Neural progenitor cell (in vitro differentiated cells): ENCODE results near the gene HSFX1.

Source experiments
- CTCF ChIP-seq: fragments of 200-600 bp; sonication (generic); IDR thresholded peaks from 2 replicates; pipeline ENCODE4 v1.5.1; 2017; ENCODE audit warnings: antibody characterized with exemption, mild to moderate bottlenecking
- EZH2 ChIP-seq: fragments of 200-600 bp; sonication (generic); IDR thresholded peaks from 2 replicates; pipeline ENCODE4 v1.6.1; 2017; ENCODE audit warnings: antibody characterized with exemption, mild to moderate bottlenecking, moderate library complexity
- EZH2phosphoT487 ChIP-seq: fragments of 200-600 bp; sonication (generic); IDR thresholded peaks from 2 replicates; pipeline ENCODE4 v1.6.1; 2017; ENCODE audit warnings: antibody characterized with exemption

DNA sequence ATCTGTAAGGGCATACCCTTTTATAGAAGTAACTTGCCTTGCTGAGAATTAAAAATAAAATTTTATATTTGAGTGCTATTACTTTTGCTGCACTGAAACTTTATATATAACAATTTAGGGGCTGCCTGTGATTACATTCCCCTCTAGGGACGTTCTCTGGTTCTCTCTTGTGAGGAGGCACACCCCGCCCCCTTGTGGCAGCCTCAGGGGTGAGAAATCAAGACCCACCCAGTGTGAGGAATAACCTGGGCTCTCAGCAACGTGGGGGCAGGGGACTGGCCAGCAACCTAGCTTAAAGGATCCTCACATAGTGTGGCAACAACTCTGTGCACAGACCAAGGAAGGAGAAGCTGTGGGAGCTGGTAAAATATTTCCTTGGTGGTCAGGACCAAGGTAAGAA is 51.6 kb downstream of the HSFX1 start:
- TF ChIP-seq CTCF, result peak; percentile 49
- no peak for TF ChIP-seq EZH2phosphoT487
- TF ChIP-seq EZH2, result no peak
